K562 (cell line): Measurements from ENCODE around the gene PRDM15. TPM values are rescaled to one million over a fixed set of nuclear protein-coding genes. Genes with fewer than 3 reads are reported as not detected.

ENCODE experiments used
- ATAC-seq: fragments of 200-7000 bp; cut with Tn5 transposase; 3 replicates; pipeline ENCODE4 v1.9.1; 2020; ENCODE audit warnings: moderate library complexity
- BruUV-seq: library from RNA; stranded (reverse); fragments of 400-500 nt; replicated peaks from 2 replicates; lab custom pipeline; 2021; lab: Mats Ljungman, UMichigan
- CTCF ChIA-PET: fragments of 300-600 bp; formaldehyde crosslinking; extraction: SDS; loops from one replicate; lab custom pipeline; 2021; ENCODE audit warnings: low intra/inter-chr PET ratio; lab: Yijun Ruan, JAX
- POLR2A ChIA-PET: fragments of 300-600, 350-650 bp; sonication (Branson Sonifier 250); formaldehyde crosslinking; extraction: SDS; loops from one replicate; lab custom pipeline; 2021; ENCODE audit warnings: antibody characterized with exemption, inconsistent platforms; lab: Yijun Ruan, JAX
- DNase-seq, 4 experiments: peaks; one replicate each; pipeline versions ENCODE4 v3.0.0 to v3.0.0-alpha.2; 2011 to 2018; ENCODE audit warnings: low spot score in 3 of 4, mixed read lengths in 3 of 4; ENCODE audit errors: extremely low read depth in 1 of 4
- FAIRE-seq: peaks from 2 replicates; lab custom pipeline; 2011; peaks lifted over from hg19 to GRCh38; lab: Jason Lieb, UNC
- H2AFZ ChIP-seq: 2 replicates; pipeline ENCODE4 v1.6.0; 2011; ENCODE audit warnings: low read depth, low read length, control low read depth, inconsistent platforms
- H3K27ac ChIP-seq: fragments of 200-600 bp; 3 replicates; pipeline ENCODE4 v1.8.0; 2011; ENCODE audit warnings: low read depth, mild to moderate bottlenecking, control low read depth, inconsistent platforms, low read length, moderate library complexity, mixed read lengths; ENCODE audit errors: extremely low read depth
- H3K27me3 ChIP-seq, 2 experiments: fragments of 300-600 bp in 1 of 2; 2 replicates in 1 of 2; 3 replicates in 1 of 2; pipeline versions ENCODE4 v1.6.0 to v1.8.0; 2011; ENCODE audit warnings: inconsistent platforms in 2 of 2, low read length in 2 of 2, mild to moderate bottlenecking in 1 of 2, mixed read lengths in 1 of 2, moderate library complexity in 1 of 2; ENCODE audit not compliant: control insufficient read depth in 2 of 2, insufficient read depth in 2 of 2
- H3K36me3 ChIP-seq: fragments of 300-600 bp; 3 replicates; pipeline ENCODE4 v1.8.0; 2011; ENCODE audit warnings: mild to moderate bottlenecking, low read length, inconsistent platforms; ENCODE audit not compliant: control insufficient read depth, insufficient read depth
- H3K4me1 ChIP-seq, 2 experiments: fragments of 200-600 bp in 1 of 2; replicated peaks in 1 of 2; 2 replicates in 1 of 2; 3 replicates in 1 of 2; pipeline versions ENCODE4 v1.5.1 to v1.8.0; 2011; ENCODE audit warnings: inconsistent platforms in 2 of 2, low read length in 2 of 2, mild to moderate bottlenecking in 1 of 2, mixed read lengths in 1 of 2, moderate library complexity in 1 of 2; ENCODE audit not compliant: control insufficient read depth in 2 of 2, insufficient read depth in 2 of 2
- H3K4me2 ChIP-seq: 2 replicates; pipeline ENCODE4 v1.6.1; 2011; ENCODE audit warnings: low read length, control low read depth, inconsistent platforms, mixed read lengths; ENCODE audit not compliant: insufficient read depth
- H3K4me3 ChIP-seq: fragments of 200-600 bp; sonication (generic), shearing (Covaris generic); 2 replicates; pipeline ENCODE4 v1.5.1; 2016; ENCODE audit warnings: control low read depth, inconsistent platforms
- H3K79me2 ChIP-seq: fragments of 200-600 bp; 3 replicates; pipeline ENCODE4 v1.8.0; 2011; ENCODE audit warnings: low read length, inconsistent platforms; ENCODE audit not compliant: control insufficient read depth, insufficient read depth
- H3K9ac ChIP-seq, 2 experiments: 2 replicates each; pipeline versions ENCODE4 v1.6.0 to v1.6.1; 2011; ENCODE audit warnings: low read depth in 2 of 2, low read length in 2 of 2, control low read depth in 1 of 2, inconsistent platforms in 1 of 2, mild to moderate bottlenecking in 1 of 2, mixed read lengths in 1 of 2; ENCODE audit not compliant: insufficient read depth in 1 of 2
- H3K9me1 ChIP-seq: one replicate; pipeline ENCODE4 v1.6.0; 2011; ENCODE audit warnings: inconsistent platforms, mild to moderate bottlenecking, low read length, moderate library complexity; ENCODE audit not compliant: control insufficient read depth, insufficient read depth
- H3K9me3 ChIP-seq: replicated peaks from 2 replicates; pipeline ENCODE4 v1.5.1; 2011; ENCODE audit warnings: low read depth, low read length, inconsistent platforms; ENCODE audit not compliant: control insufficient read depth, insufficient read depth
- H4K20me1 ChIP-seq: replicated peaks from 2 replicates; pipeline ENCODE4 v1.6.1; 2011; ENCODE audit warnings: low read length, inconsistent platforms, mixed read lengths; ENCODE audit not compliant: control insufficient read depth, insufficient read depth
- BACH1 ChIP-seq: fragments of 200-800 bp; sonication (Bioruptor generic); IDR thresholded peaks from 2 replicates; pipeline ENCODE4 v1.6.1; 2016; ENCODE audit warnings: missing genetic modification characterization, missing compliant biosample characterization
- BCLAF1 ChIP-seq, 2 experiments: fragments of 450-650 bp in 1 of 2; IDR thresholded peaks; 2 replicates each; pipeline ENCODE4 v1.6.1; 2011 to 2017; ENCODE audit warnings: low read depth in 2 of 2, antibody characterized with exemption in 1 of 2, borderline replicate concordance in 1 of 2, low read length in 1 of 2, mild to moderate bottlenecking in 1 of 2, mixed read lengths in 1 of 2; ENCODE audit not compliant: control insufficient read depth in 1 of 2
- BRCA1 ChIP-seq, 2 experiments: fragments of 450-650 bp in 1 of 2; sonication (generic) in 1 of 2; formaldehyde crosslinking in 1 of 2; IDR thresholded peaks; 2 replicates each; pipeline versions ENCODE4 v1.5.0 to v1.6.1; 2017 to 2020; ENCODE audit warnings: mild to moderate bottlenecking in 1 of 2, missing genetic modification reagents in 1 of 2
- KAT7 ChIP-seq: sonication (generic); formaldehyde crosslinking; IDR thresholded peaks from 2 replicates; pipeline ENCODE4 v1.8.0; 2022; ENCODE audit warnings: missing genetic modification reagents, mild to moderate bottlenecking, borderline replicate concordance
- U2AF2 ChIP-seq: fragments of 200-400 bp; formaldehyde crosslinking; optimal IDR thresholded peaks from 2 replicates; pipeline ENCODE3; 2017; ENCODE audit warnings: low read depth, mild to moderate bottlenecking, low read length
- ZBTB33 ChIP-seq: sonication (generic); formaldehyde crosslinking; IDR thresholded peaks from 2 replicates; pipeline ENCODE4 v1.8.1; 2023; ENCODE audit warnings: mild to moderate bottlenecking, missing genetic modification reagents
- ZFP30 ChIP-seq: fragments of 250-450 bp; sonication (Bioruptor Pico); IDR thresholded peaks from 2 replicates; pipeline ENCODE4 v1.8.0; 2022; ENCODE audit warnings: moderate library complexity, mild to moderate bottlenecking, inconsistent platforms, borderline replicate concordance
- ZNF134 ChIP-seq: fragments of 250-450 bp; sonication (Bioruptor Pico); conservative IDR thresholded peaks from 2 replicates; pipeline ENCODE4 v1.4.0; 2020
- ZNF184 ChIP-seq: sonication (generic); formaldehyde crosslinking; IDR thresholded peaks from 2 replicates; pipeline ENCODE4 v1.5.0; 2020; ENCODE audit warnings: missing genetic modification reagents
- ZNF511 ChIP-seq: sonication (generic); formaldehyde crosslinking; IDR thresholded peaks from 2 replicates; pipeline ENCODE4 v1.8.0; 2022; ENCODE audit warnings: mild to moderate bottlenecking, missing genetic modification reagents
- ZNF561 ChIP-seq: fragments of 450-650 bp; formaldehyde crosslinking; conservative IDR thresholded peaks from 2 replicates; pipeline ENCODE4 v1.4.0; 2020; ENCODE audit warnings: mild to moderate bottlenecking, moderate library complexity
- ZNF778 ChIP-seq: fragments of 450-650 bp; formaldehyde crosslinking; IDR thresholded peaks from 2 replicates; pipeline ENCODE4 v1.4.0; 2020; ENCODE audit warnings: mild to moderate bottlenecking, moderate library complexity
- whole genome bisulfite sequencing: fragments of 100-300 bp; shearing (Covaris generic); methylation state at CpG from one replicate; pipeline ENCODE4 v1.1.6; 2016; ENCODE audit warnings: low coverage, mixed read lengths; ENCODE audit not compliant: insufficient coverage; ENCODE audit errors: missing lambda C conversion rate; 5-methylcytosine and 5-hydroxymethylcytosine counted together
- in situ Hi-C: fragments of 300-500 bp; cut with MboI; formaldehyde crosslinking; loops from 4 replicates; pipeline ENCODE4 v1.15.0; 2018; ENCODE audit warnings: inconsistent platforms, mixed read lengths
- intact Hi-C: fragments of 100-400 bp; cut with micrococcal nuclease; formaldehyde crosslinking; loops from 2 replicates; pipeline ENCODE4 v1.14.2; 2022
- polyA plus RNA-seq, 8 experiments: library from polyadenylated mRNA; depleted of rRNA in 4 of 8; stranded (reverse) in 5 of 8; unstranded in 3 of 8; fragments of >200 nt; fragmentation: Nextera tagmentation in 2 of 8; fragmentation: Illumina TruSeq in 1 of 8; extraction: Ambion mirVana in 2 of 8; extraction: Trizol in 1 of 8; gene quantifications; 2 replicates each; pipeline versions ENCODE4 v1.2.1 to v1.2.3, GENCODE V29; 2011 to 2014; ENCODE audit warnings: inconsistent platforms in 1 of 8, missing spikeins in 1 of 8
- total RNA-seq, 7 experiments: library from RNA; depleted of rRNA in 6 of 7; stranded (reverse); fragments of >200 nt in 6 of 7; fragmentation: Illumina TruSeq in 2 of 7; extraction: Trizol in 2 of 7; gene quantifications; 2 replicates each; pipeline versions ENCODE4 v1.2.1 to v1.2.3, GENCODE V29; 2011 to 2021; ENCODE audit warnings: low replicate concordance in 1 of 7

The PRDM15 gene
- total and polyA plus RNA-seq, 9 of the 15 experiments (the other 6 are each of a cell fraction or from before 2014, with no cell fraction given): 0.93 to 9.2 (median 6.2) TPM

- ChIA-PET CTCF (no interaction called here), POLR2A (interaction anchor here (1.0 kb wide), 1 partner anchor 10 kb away, joined by 3 read pairs; no protein-coding TSS in a partner anchor)
- Histone ChIP-seq H3K27me3 (no peaks in the 10 kb centered on the region), H3K9ac (peak overlapping the region in 1 of 2 experiments; percentile 38; a peak in 1 of 4 replicates), H3K36me3 (peaks cover 21% of the 10 kb centered on the region; the same call in 1 of the 3 replicates), H3K4me1 (peaks cover 18 to 24% of the 10 kb centered on the region in 2 experiments; a peak in 4 of 5 replicates), H3K27ac (no peak overlapping the region), H3K4me2 (no peak overlapping the region), H3K9me3 (no peaks in the 10 kb centered on the region), H2AFZ (no peak overlapping the region), H3K9me1 (peaks cover 3% of the 10 kb centered on the region), H4K20me1 (no peaks in the 10 kb centered on the region), H3K79me2 (peaks cover 11% of the 10 kb centered on the region; the same call in 2 of the 3 replicates), H3K4me3 (no peak overlapping the region)
- no peak for FAIRE-seq
- no peak for DNase-seq
- no TSS peak for BruUV-seq
- ATAC-seq: no peak
- TF ChIP-seq ZNF561 (no peak), ZFP30 (CRISPR knock-in tag) (no peak), KAT7 (no peak), BACH1 (tag) (no peak), ZNF134 (CRISPR knock-in tag) (no peak), ZNF778 (CRISPR knock-in tag) (no peak), BRCA1 (IDR thresholded peaks at IDR 0.05) (no peak), BRCA1 (CRISPR knock-in tag; IDR thresholded peaks at IDR 0.05) (no peak), ZNF184 (CRISPR knock-in tag) (no peak), ZNF511 (no peak), U2AF2 (no peak), BCLAF1 (IDR thresholded peaks at IDR 0.05; ENCODE audit: borderline replicate concordance in 1 of 2, control insufficient read depth in 1 of 2, low read depth in 2 of 2, low read length in 1 of 2) (no peak), ZBTB33 (CRISPR knock-in tag) (no peak)
- in situ Hi-C loops: no loop called here
- intact Hi-C loops: no loop called here
- WGBS: 91% methylated on average over 17 of the region's 17 CpGs
Observed at GRCh38 chr21:41861987-41862386, 17.2 kb downstream of the PRDM15 start.
